ENCODE measurements around the gene KDR.

DNA sequence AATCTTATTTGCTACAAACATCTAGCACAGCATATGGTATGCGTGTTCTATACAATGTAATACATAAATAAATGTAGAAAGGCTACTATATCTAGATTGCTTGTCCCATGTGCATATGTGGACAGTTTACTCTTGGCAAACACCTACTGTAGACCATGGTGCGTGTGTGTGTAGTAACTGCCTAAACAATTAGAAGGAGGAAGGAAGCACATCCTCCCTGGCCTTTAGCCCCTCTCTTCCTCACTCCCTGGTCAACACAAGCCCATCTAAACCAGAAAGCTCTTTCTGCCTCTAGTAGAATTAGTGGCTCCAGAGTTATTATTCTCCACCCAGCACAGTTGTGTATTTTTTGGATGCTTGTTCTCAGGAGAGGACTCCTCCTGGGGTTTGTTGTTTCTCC is 73.9 kb downstream of the KDR start:
- TF ChIP-seq, protein P1, sequence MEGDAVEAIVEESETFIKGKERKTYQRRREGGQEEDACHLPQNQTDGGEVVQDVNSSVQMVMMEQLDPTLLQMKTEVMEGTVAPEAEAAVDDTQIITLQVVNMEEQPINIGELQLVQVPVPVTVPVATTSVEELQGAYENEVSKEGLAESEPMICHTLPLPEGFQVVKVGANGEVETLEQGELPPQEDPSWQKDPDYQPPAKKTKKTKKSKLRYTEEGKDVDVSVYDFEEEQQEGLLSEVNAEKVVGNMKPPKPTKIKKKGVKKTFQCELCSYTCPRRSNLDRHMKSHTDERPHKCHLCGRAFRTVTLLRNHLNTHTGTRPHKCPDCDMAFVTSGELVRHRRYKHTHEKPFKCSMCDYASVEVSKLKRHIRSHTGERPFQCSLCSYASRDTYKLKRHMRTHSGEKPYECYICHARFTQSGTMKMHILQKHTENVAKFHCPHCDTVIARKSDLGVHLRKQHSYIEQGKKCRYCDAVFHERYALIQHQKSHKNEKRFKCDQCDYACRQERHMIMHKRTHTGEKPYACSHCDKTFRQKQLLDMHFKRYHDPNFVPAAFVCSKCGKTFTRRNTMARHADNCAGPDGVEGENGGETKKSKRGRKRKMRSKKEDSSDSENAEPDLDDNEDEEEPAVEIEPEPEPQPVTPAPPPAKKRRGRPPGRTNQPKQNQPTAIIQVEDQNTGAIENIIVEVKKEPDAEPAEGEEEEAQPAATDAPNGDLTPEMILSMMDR (IDR thresholded peaks at IDR 0.05), result no peak
- no peak for TF ChIP-seq POLR2A (IDR thresholded peaks at IDR 0.05)
